ENCODE measurements around the gene MYO6. TPM values are rescaled to one million over a fixed set of nuclear protein-coding genes. Genes with fewer than 3 reads are reported as not detected.
"Not testable (repeated sequence)": the region's sequence is repeated elsewhere in the genome, so short reads cannot be mapped to it uniquely, and the experiment has no call there.

MYO6 gene
- total RNA-seq, 8 experiments from 2014 or later: 14.8 to 30.3 (median 23.0) TPM

- no peak overlapping the region for H3K4me3 ChIP-seq
- ATAC-seq (replicated peaks in 6 of 8): no peak
- 92 to 100% (median 97%) methylated on average over 1 to 2 of the region's 2 CpGs; no CpG with 5 or more reads in 4 of the 10 experiments for WGBS, 10 experiments
- H3K4me1 ChIP-seq (replicated peaks in 1 of 2): no peaks in the 10 kb centered on the region
- no peak overlapping the region for H3K27ac ChIP-seq
- in situ Hi-C loops (cut with MboI; ENCODE audit: low pct_unique_long_range_greater_than_20kb in 2 of 9, low sequenced_read_pairs in 9 of 9, unreplicated experiment in 9 of 9): loop anchor here in 1 of 9 experiments (25.0 kb wide), 1 partner anchor 1577 kb away; the partner anchor contains the start of gene HTR1B
Measured at GRCh38 chr6:75884822-75885221, 135.8 kb downstream of the MYO6 start.

GRCh38 chr6:75892384-75892783 is 143.3 kb downstream of the MYO6 start:
- in situ Hi-C loops (cut with MboI; ENCODE audit: low pct_unique_long_range_greater_than_20kb in 2 of 9, low sequenced_read_pairs in 9 of 9, unreplicated experiment in 9 of 9): loop anchor here in 1 of 9 experiments (25.0 kb wide), 1 partner anchor 1570 kb away; the partner anchor contains the start of gene HTR1B
- peaks cover 0 to 3% of the 10 kb centered on the region in 2 donors for H3K4me1 ChIP-seq (replicated peaks in 1 of 2)
- 83 to 100% (median 97%) methylated on average over 1 to 6 of the region's 8 CpGs; no CpG with 5 or more reads in 3 of the 10 experiments for WGBS, 10 experiments
- ATAC-seq (replicated peaks in 6 of 8): no peak
- H3K27ac ChIP-seq: no peak overlapping the region
- no peak overlapping the region for H3K4me3 ChIP-seq

- Histone ChIP-seq H3K27ac (no peak overlapping the region), H3K4me1 (replicated peaks in 1 of 2) (peaks cover 0 to 3% of the 10 kb centered on the region in 2 donors), H3K4me3 (no peak overlapping the region)
- peak in 7 of 8 experiments; percentile 45 to 76 (median 68) for ATAC-seq (replicated peaks in 6 of 8)
- in situ Hi-C loops (cut with MboI; ENCODE audit: low pct_unique_long_range_greater_than_20kb in 2 of 9, low sequenced_read_pairs in 9 of 9, unreplicated experiment in 9 of 9): loop anchor here in 1 of 9 experiments (25.0 kb wide), 1 partner anchor 1569 kb away; the partner anchor contains the start of gene HTR1B
- WGBS, 10 experiments: 3 to 50% (median 9%) methylated on average over 1 to 5 of the region's 5 CpGs; no CpG with 5 or more reads in 2 of the 10 experiments
Measured at GRCh38 chr6:75893058-75893775, 144.2 kb downstream of the MYO6 start.

- Histone ChIP-seq H3K4me3 (no peak overlapping the region), H3K4me1 (replicated peaks in 1 of 2) (peaks cover 0 to 3% of the 10 kb centered on the region in 2 donors), H3K27ac (no peak overlapping the region)
- peak in 5 of 8 experiments; percentile 45 to 72 (median 63) for ATAC-seq (replicated peaks in 6 of 8)
- in situ Hi-C loops (cut with MboI; ENCODE audit: low pct_unique_long_range_greater_than_20kb in 2 of 9, low sequenced_read_pairs in 9 of 9, unreplicated experiment in 9 of 9): loop anchor here in 1 of 9 experiments (25.0 kb wide), 1 partner anchor 1569 kb away; the partner anchor contains the start of gene HTR1B
- 0 to 100% (median 50%) methylated on average over 1 to 2 of the region's 2 CpGs; no CpG with 5 or more reads in 3 of the 10 experiments for WGBS, 10 experiments
Measured at GRCh38 chr6:75893776-75894152, 144.7 kb downstream of the MYO6 start.

- no peak for ATAC-seq (replicated peaks in 6 of 8)
- H3K4me1 ChIP-seq (replicated peaks in 1 of 2): peaks cover 0 to 3% of the 10 kb centered on the region in 2 donors
- H3K27ac ChIP-seq: no peak overlapping the region
- in situ Hi-C loops (cut with MboI; ENCODE audit: low pct_unique_long_range_greater_than_20kb in 2 of 9, low sequenced_read_pairs in 9 of 9, unreplicated experiment in 9 of 9): loop anchor here in 1 of 9 experiments (25.0 kb wide), 1 partner anchor 1566 kb away; the partner anchor contains the start of gene HTR1B
- 67 to 100% (median 75%) methylated on average over 1 to 3 of the region's 3 CpGs; no CpG with 5 or more reads in 1 of the 10 experiments for WGBS, 10 experiments
- no peak overlapping the region for H3K4me3 ChIP-seq
Measured at GRCh38 chr6:75896526-75896925, 147.5 kb downstream of the MYO6 start.

- H3K4me1 ChIP-seq (replicated peaks in 1 of 2); ATAC-seq (replicated peaks in 6 of 8); in situ Hi-C loops (cut with MboI; ENCODE audit: low pct_unique_long_range_greater_than_20kb in 2 of 9, low sequenced_read_pairs in 9 of 9, unreplicated experiment in 9 of 9); H3K4me3 ChIP-seq; H3K27ac ChIP-seq: not testable (repeated sequence)
- WGBS, 10 experiments: no CpG with 5 or more reads among the region's 1 CpG
Measured at GRCh38 chr6:75900216-75900615, 151.2 kb downstream of the MYO6 start.

GRCh38 chr6:75905129-75905528 is 156.1 kb downstream of the MYO6 start:
- 87 to 100% methylated on average over 5 to 6 of the region's 14 CpGs; no CpG with 5 or more reads in 8 of the 10 experiments for WGBS, 10 experiments
- ATAC-seq (replicated peaks in 6 of 8); in situ Hi-C loops (cut with MboI; ENCODE audit: low pct_unique_long_range_greater_than_20kb in 2 of 9, low sequenced_read_pairs in 9 of 9, unreplicated experiment in 9 of 9); H3K27ac ChIP-seq; H3K4me3 ChIP-seq; H3K4me1 ChIP-seq (replicated peaks in 1 of 2): not testable (repeated sequence)

- in situ Hi-C loops (cut with MboI; ENCODE audit: low pct_unique_long_range_greater_than_20kb in 2 of 9, low sequenced_read_pairs in 9 of 9, unreplicated experiment in 9 of 9): no loop called here
- 80 to 100% (median 98%) methylated on average over 1 to 3 of the region's 3 CpGs for WGBS, 10 experiments
Measured at GRCh38 chr6:75906871-75907270, 157.8 kb downstream of the MYO6 start.

GRCh38 chr6:75907444-75907843 is 158.4 kb downstream of the MYO6 start:
- ATAC-seq (replicated peaks in 6 of 8): peak in 1 of 8 experiments; percentile 62
- WGBS, 10 experiments: 15 to 100% (median 93%) methylated on average over 2 of the region's 2 CpGs; no CpG with 5 or more reads in 1 of the 10 experiments
- in situ Hi-C loops (cut with MboI; ENCODE audit: low pct_unique_long_range_greater_than_20kb in 2 of 9, low sequenced_read_pairs in 9 of 9, unreplicated experiment in 9 of 9): no loop called here
- Histone ChIP-seq H3K27ac (no peak overlapping the region), H3K4me3 (no peak overlapping the region), H3K4me1 (replicated peaks in 1 of 2) (no peaks in the 10 kb centered on the region)

More at GRCh38 chr6:75906871-75907270, 157.8 kb downstream of the MYO6 start:
- H3K27ac ChIP-seq: no peak overlapping the region
- H3K4me1 ChIP-seq (replicated peaks in 1 of 2): no peaks in the 10 kb centered on the region
- H3K4me3 ChIP-seq: no peak overlapping the region
- ATAC-seq (replicated peaks in 6 of 8): no peak

- no peak overlapping the region for H3K27ac ChIP-seq
- in situ Hi-C loops (cut with MboI; ENCODE audit: low pct_unique_long_range_greater_than_20kb in 2 of 9, low sequenced_read_pairs in 9 of 9, unreplicated experiment in 9 of 9): no loop called here
- ATAC-seq (replicated peaks in 6 of 8): no peak
Measured at GRCh38 chr6:75913040-75913439, 164.0 kb downstream of the MYO6 start.

GRCh38 chr6:75922226-75922625 is 173.2 kb downstream of the MYO6 start:
- no peaks in the 10 kb centered on the region for H3K4me1 ChIP-seq (replicated peaks in 1 of 2)
- in situ Hi-C loops (cut with MboI; ENCODE audit: low pct_unique_long_range_greater_than_20kb in 2 of 9, low sequenced_read_pairs in 9 of 9, unreplicated experiment in 9 of 9): no loop called here
- H3K4me3 ChIP-seq: no peak overlapping the region
- no peak overlapping the region for H3K27ac ChIP-seq
- ATAC-seq (replicated peaks in 6 of 8): peak in 2 of 8 experiments; percentile 41 to 51

More at GRCh38 chr6:75913040-75913439, 164.0 kb downstream of the MYO6 start:
- H3K4me1 ChIP-seq (replicated peaks in 1 of 2): no peaks in the 10 kb centered on the region
- no peak overlapping the region for H3K4me3 ChIP-seq

- in situ Hi-C loops (cut with MboI; ENCODE audit: low pct_unique_long_range_greater_than_20kb in 2 of 9, low sequenced_read_pairs in 9 of 9, unreplicated experiment in 9 of 9): loop anchor here in 4 of 9 experiments (25.0 kb wide), 1 partner anchor 1536 kb away; the partner anchor contains the start of gene HTR1B (in 4 of the 4)
- no peak for ATAC-seq (replicated peaks in 6 of 8)
- H3K27ac ChIP-seq: no peak overlapping the region
- 76 to 92% (median 84%) methylated on average over 2 to 5 of the region's 5 CpGs; no CpG with 5 or more reads in 1 of the 10 experiments for WGBS, 10 experiments
- H3K4me3 ChIP-seq: no peak overlapping the region
- H3K4me1 ChIP-seq (replicated peaks in 1 of 2): no peaks in the 10 kb centered on the region
Measured at GRCh38 chr6:75926293-75927168, 177.5 kb downstream of the MYO6 start.
